H1 (cell line): ENCODE results near the gene GAPDH. TPM values are rescaled to one million over a fixed set of nuclear protein-coding genes. Genes with fewer than 3 reads are reported as not detected.

Experiments used
- CBX8 ChIP-seq: fragments of 300-800, 300-1000 bp; sonication (generic); IDR thresholded peaks from 2 replicates; pipeline ENCODE4 v1.7.1; 2016; ENCODE audit warnings: low read depth, low read length, borderline replicate concordance
- CEBPB ChIP-seq: IDR thresholded peaks from 2 replicates; pipeline ENCODE4 v1.6.1; 2012; ENCODE audit warnings: low read depth, low read length
- CREB1 ChIP-seq: IDR thresholded peaks from 2 replicates; pipeline ENCODE4 v1.6.1; 2012; ENCODE audit warnings: inconsistent platforms
- CTBP2 ChIP-seq: IDR thresholded peaks from 2 replicates; pipeline ENCODE4 v1.7.0; 2011; ENCODE audit warnings: borderline replicate concordance, mild to moderate bottlenecking, moderate library complexity, mixed read lengths, low read length; ENCODE audit not compliant: insufficient read depth, insufficient read length
- CTCF ChIP-seq, 3 experiments: IDR thresholded peaks; 1 replicate in 2 of 3; 2 replicates in 1 of 3; pipeline versions ENCODE4 v1.5.1 to v1.6.1; 2011; ENCODE audit warnings: low read length in 3 of 3, mild to moderate bottlenecking in 3 of 3, inconsistent platforms in 2 of 3, low read depth in 1 of 3, moderate library complexity in 1 of 3; ENCODE audit not compliant: insufficient read depth in 1 of 3; ENCODE audit errors: control extremely low read depth in 1 of 3
- EGR1 ChIP-seq: IDR thresholded peaks from 2 replicates; pipeline ENCODE4 v1.6.1; 2011; ENCODE audit warnings: low read depth, low read length, borderline replicate concordance
- EP300 ChIP-seq, 2 experiments: IDR thresholded peaks; 1 replicate in 1 of 2; 2 replicates in 1 of 2; pipeline ENCODE4 v1.6.1; 2011 to 2012; ENCODE audit warnings: low read depth in 2 of 2, low read length in 2 of 2, mild to moderate bottlenecking in 2 of 2, borderline replicate concordance in 1 of 2, inconsistent platforms in 1 of 2, moderate library complexity in 1 of 2
- KDM1A ChIP-seq: fragments of 200-600, 300-600 bp; sonication (generic); IDR thresholded peaks from 2 replicates; pipeline ENCODE4 v1.7.1; 2016; ENCODE audit warnings: mild to moderate bottlenecking, low read length, borderline replicate concordance
- KDM4A ChIP-seq: IDR thresholded peaks from one replicate; pipeline ENCODE4 v1.7.1; 2012; ENCODE audit warnings: low read depth, mild to moderate bottlenecking, moderate library complexity, low read length, inconsistent platforms; ENCODE audit not compliant: severe bottlenecking
- NANOG ChIP-seq: IDR thresholded peaks from 2 replicates; pipeline ENCODE4 v1.6.1; 2011; ENCODE audit warnings: low read length, low read depth, mild to moderate bottlenecking, inconsistent platforms; ENCODE audit not compliant: insufficient read depth, poor library complexity, severe bottlenecking
- NRF1 ChIP-seq: IDR thresholded peaks from 2 replicates; pipeline ENCODE4 v1.6.1; 2011; ENCODE audit warnings: mild to moderate bottlenecking, low read depth, low read length, improper control_type of control experiment
- POLR2A ChIP-seq, 2 experiments: IDR thresholded peaks; 1 replicate in 1 of 2; 2 replicates in 1 of 2; pipeline ENCODE4 v1.6.1; 2011; ENCODE audit warnings: low read depth in 2 of 2, low read length in 2 of 2, mild to moderate bottlenecking in 2 of 2; ENCODE audit errors: control extremely low read depth in 1 of 2
- POLR2AphosphoS5 ChIP-seq: IDR thresholded peaks from 2 replicates; pipeline ENCODE4 v1.6.1; 2011; ENCODE audit warnings: low read depth, low read length
- POU5F1 ChIP-seq: IDR thresholded peaks from 2 replicates; pipeline ENCODE4 v1.6.1; 2011; ENCODE audit warnings: low read depth, mild to moderate bottlenecking, low read length, moderate library complexity
- RFX5 ChIP-seq: IDR thresholded peaks from 2 replicates; pipeline ENCODE4 v1.6.1; 2011; ENCODE audit warnings: low read depth, low read length, improper control_type of control experiment, borderline replicate concordance
- SP4 ChIP-seq: IDR thresholded peaks from 2 replicates; pipeline ENCODE4 v1.6.1; 2012; ENCODE audit warnings: low read length, inconsistent platforms
- SUZ12 ChIP-seq: fragments of 200-600 bp; sonication (generic); IDR thresholded peaks from 2 replicates; pipeline ENCODE4 v1.6.1; 2012; ENCODE audit warnings: mild to moderate bottlenecking, inconsistent platforms, low read length, moderate library complexity, mixed read lengths
- TAF1 ChIP-seq: IDR thresholded peaks from 2 replicates; pipeline ENCODE4 v1.6.1; 2011; ENCODE audit warnings: mild to moderate bottlenecking, low read depth, low read length
- TCF12 ChIP-seq: IDR thresholded peaks from 2 replicates; pipeline ENCODE4 v1.6.1; 2011; ENCODE audit warnings: low read depth, mild to moderate bottlenecking, low read length
- TEAD4 ChIP-seq: IDR thresholded peaks from 2 replicates; pipeline ENCODE4 v1.6.1; 2012; ENCODE audit warnings: low read depth, low read length, inconsistent platforms, mixed read lengths
- ZNF274 ChIP-seq: IDR thresholded peaks from 2 replicates; pipeline ENCODE4 v1.7.0; 2012; ENCODE audit warnings: low read length, borderline replicate concordance; ENCODE audit errors: extremely low read depth
- polyA plus RNA-seq, 7 experiments: library from polyadenylated mRNA; depleted of rRNA in 3 of 7; stranded (reverse) in 5 of 7; unstranded in 2 of 7; fragments of >200 nt in 5 of 7; fragments of 200-250 nt in 2 of 7; gene quantifications; 1 replicate in 5 of 7; 2 replicates in 1 of 7; 4 replicates in 1 of 7; pipeline versions ENCODE4 v1.2.1 to v1.2.3, GENCODE V29; 2011 to 2013; ENCODE audit warnings: missing spikeins in 2 of 7, mixed read lengths in 2 of 7
- total RNA-seq: library from RNA; stranded (reverse); fragmentation: NEBNext Ultra II Directional; extraction: Animal tissue kit (Norgen Biotek cat#: 25700); gene quantifications from 2 replicates; pipeline ENCODE4 v1.2.1, GENCODE V29; 2021

Gene GAPDH
- total and polyA plus RNA-seq, 2 of the 8 experiments (the other 6 are each of a cell fraction or from before 2014, with no cell fraction given) = 5,175 to 15,878 TPM

DNA sequence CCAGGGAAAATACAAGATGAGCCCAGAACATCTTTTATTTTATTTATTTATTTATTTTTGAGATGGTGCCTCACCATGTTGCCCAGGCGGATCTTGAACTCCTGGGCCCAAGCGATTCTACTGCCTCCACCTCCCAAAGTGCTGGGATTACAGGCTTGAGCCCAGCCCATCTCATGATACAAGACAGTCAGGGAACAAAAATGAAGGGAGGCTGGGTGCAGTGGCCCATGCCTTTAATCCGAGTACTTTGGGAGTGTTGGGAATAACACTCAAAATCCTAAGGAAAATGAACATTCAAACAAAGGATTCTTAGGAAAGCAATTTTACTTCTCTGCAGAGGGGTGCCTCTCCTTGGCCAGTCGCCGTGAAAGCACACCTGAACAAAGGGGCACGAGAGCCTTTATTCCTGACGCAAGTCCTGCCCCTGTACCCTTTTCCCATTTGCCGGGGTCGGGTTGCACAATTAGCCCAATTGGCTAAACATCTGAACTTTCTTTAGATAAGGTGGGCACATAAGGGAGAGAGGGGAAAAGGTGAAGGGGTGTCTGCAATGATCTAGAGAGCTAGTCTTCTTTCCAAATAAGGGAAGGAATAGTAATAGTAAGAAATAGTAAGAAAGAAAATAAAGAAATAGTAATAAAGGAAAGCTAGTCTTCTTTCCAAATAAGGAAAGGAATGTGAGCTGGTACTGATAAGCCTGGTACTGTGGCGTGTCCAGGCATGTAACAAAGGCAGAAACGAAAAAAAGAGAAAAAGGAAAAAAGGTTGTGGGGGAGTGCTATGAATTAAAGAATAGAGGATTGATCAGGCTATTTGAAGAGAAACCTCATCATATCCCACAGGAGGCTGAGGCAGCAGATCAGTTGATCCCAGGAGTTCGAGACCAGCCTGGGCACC lies 27.0 kb upstream of the GAPDH start (continued):
- TF ChIP-seq CTCF (IDR thresholded peaks at IDR 0.05; ENCODE audit: control extremely low read depth in 1 of 3, insufficient read depth in 1 of 3, low read depth in 1 of 3, low read length in 3 of 3) (no peak), EP300 (IDR thresholded peaks at IDR 0.05; ENCODE audit: borderline replicate concordance in 1 of 2, low read depth in 2 of 2, low read length in 2 of 2) (no peak), NANOG (no peak), EGR1 (no peak), TAF1 (peak; percentile 64; the same call in 1 of the 2 replicates), SP4 (no peak), ZNF274 (no peak), CREB1 (no peak), TCF12 (no peak), CTBP2 (no peak), POU5F1 (no peak), RFX5 (no peak), TEAD4 (no peak), POLR2AphosphoS5 (0 out of 2 replicates have a peak, but pooled peaks have one; percentile 32), SUZ12 (no peak), CBX8 (no peak), KDM4A (no peak), NRF1 (no peak), KDM1A (no peak), CEBPB (peak; percentile 82), POLR2A (IDR thresholded peaks at IDR 0.05; ENCODE audit: control extremely low read depth in 1 of 2, low read depth in 2 of 2, low read length in 2 of 2) (peak in 1 of 2 experiments; percentile 70; a peak in 2 of 3 replicates)
